ENCODE measurements around the gene GGT5. TPM values are rescaled to one million over a fixed set of nuclear protein-coding genes. Genes with fewer than 3 reads are reported as not detected.

The GGT5 gene
- total and polyA plus RNA-seq, 4 donors: 6.3 to 35.0 (median 20.2) TPM

DNA sequence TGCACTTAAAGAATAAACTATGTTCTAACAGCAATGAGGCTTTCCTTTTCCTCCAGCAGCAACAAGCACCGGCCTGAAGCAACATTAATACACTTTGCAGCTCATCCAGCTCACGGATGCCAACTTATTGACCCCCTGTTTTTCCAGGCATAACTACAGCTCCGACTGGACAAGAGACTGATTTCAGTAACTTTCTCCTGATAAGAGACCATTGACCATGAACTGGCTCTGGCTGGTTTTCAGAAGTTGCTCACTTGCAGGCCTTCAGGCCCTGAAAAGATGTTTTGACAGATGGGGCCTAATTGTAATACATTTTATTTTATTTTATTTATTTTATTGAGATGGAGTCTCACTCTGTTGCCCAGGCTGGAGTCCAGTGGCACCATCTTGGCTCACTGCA lies 27.5 kb downstream of the GGT5 start:
- Histone ChIP-seq H3K27ac (ENCODE audit: low read depth in 1 of 2, low read length in 2 of 2) (no peak overlapping the region), H3K4me1 (ENCODE audit: control insufficient read depth in 4 of 4, insufficient read depth in 4 of 4, low read length in 3 of 4) (no peaks in the 10 kb centered on the region), H3K9ac (ENCODE audit: low read depth in 1 of 2, low read length in 2 of 2) (no peak overlapping the region), H3K36me3 (ENCODE audit: control insufficient read depth in 4 of 4, insufficient read depth in 3 of 4, low read depth in 1 of 4, low read length in 3 of 4) (no peaks in the 10 kb centered on the region), H3K27me3 (ENCODE audit: control insufficient read depth in 4 of 4, insufficient read depth in 4 of 4, low read length in 3 of 4) (no peaks in the 10 kb centered on the region), H3K9me3 (ENCODE audit: control insufficient read depth in 4 of 4, low read length in 3 of 4) (no peaks in the 10 kb centered on the region), H3K4me3 (ENCODE audit: low read depth in 1 of 3, low read length in 3 of 3) (no peak overlapping the region)
- 78% methylated on average over 3 of the region's 3 CpGs for WGBS
- no peak for TF ChIP-seq HNF4A (conservative IDR thresholded peaks at IDR 0.05)
- TF ChIP-seq CTCF (IDR thresholded peaks at IDR 0.05; ENCODE audit: low read depth, low read length, missing input control): no peak
- no peak for TF ChIP-seq TAF1 (conservative IDR thresholded peaks at IDR 0.05)
- TF ChIP-seq, protein P1, sequence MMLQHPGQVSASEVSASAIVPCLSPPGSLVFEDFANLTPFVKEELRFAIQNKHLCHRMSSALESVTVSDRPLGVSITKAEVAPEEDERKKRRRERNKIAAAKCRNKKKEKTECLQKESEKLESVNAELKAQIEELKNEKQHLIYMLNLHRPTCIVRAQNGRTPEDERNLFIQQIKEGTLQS (IDR thresholded peaks at IDR 0.05): no peak
- no peak for TF ChIP-seq FOXA1 (IDR thresholded peaks at IDR 0.05)
- TF ChIP-seq FOXA2 (IDR thresholded peaks at IDR 0.05): no peak
- no peak for TF ChIP-seq NR2F2 (IDR thresholded peaks at IDR 0.05)
- no peak for TF ChIP-seq EGR1 (IDR thresholded peaks at IDR 0.05; ENCODE audit: low read depth in 2 of 2)
- TF ChIP-seq RXRA (IDR thresholded peaks at IDR 0.05): no peak
- TF ChIP-seq RAD21 (IDR thresholded peaks at IDR 0.05): no peak
- TF ChIP-seq, protein P2, sequence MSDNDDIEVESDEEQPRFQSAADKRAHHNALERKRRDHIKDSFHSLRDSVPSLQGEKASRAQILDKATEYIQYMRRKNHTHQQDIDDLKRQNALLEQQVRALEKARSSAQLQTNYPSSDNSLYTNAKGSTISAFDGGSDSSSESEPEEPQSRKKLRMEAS (IDR thresholded peaks at IDR 0.05): no peak
- TF ChIP-seq SP1 (IDR thresholded peaks at IDR 0.05): no peak
- DNase-seq (ENCODE audit: low spot score): no peak

DNA sequence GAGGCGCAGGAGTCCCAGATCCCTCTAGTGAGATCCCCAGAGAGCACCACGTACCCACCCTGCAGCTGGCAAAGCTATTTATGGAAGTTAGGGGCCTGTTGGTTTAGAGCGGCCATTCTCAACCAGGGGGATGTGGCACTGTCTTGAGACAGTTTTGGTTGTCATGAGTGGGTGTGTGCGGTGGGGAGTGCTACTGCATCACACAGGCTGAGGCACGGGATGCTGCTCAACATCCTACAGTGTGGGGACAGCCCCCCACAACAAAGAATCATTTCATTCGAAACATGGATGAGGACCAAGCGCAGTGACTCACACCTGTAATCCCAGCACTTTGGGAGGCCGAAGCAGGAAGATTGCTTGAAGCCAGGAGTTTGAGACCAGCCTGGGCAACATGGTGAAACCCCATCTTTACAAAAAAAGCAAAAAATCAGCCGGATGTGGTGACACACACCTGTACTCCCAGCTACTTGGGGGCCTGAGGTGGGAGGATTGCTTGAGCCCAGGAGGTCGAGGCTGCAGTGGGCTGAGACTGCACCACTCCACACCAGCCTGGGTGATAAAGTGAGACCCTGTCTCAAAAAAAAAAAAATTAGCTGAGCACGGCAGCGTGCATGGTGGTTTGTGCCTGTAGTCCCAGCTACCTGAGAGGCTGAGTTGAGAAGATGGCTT lies 28.2 kb downstream of the GGT5 start:
- no peak for DNase-seq (ENCODE audit: low spot score)
- Histone ChIP-seq H3K27me3 (ENCODE audit: control insufficient read depth in 4 of 4, insufficient read depth in 4 of 4, low read length in 3 of 4) (no peaks in the 10 kb centered on the region), H3K9me3 (ENCODE audit: control insufficient read depth in 4 of 4, low read length in 3 of 4) (no peaks in the 10 kb centered on the region), H3K9ac (ENCODE audit: low read depth in 1 of 2, low read length in 2 of 2) (no peak overlapping the region), H3K27ac (ENCODE audit: low read depth in 1 of 2, low read length in 2 of 2) (no peak overlapping the region), H3K4me1 (ENCODE audit: control insufficient read depth in 4 of 4, insufficient read depth in 4 of 4, low read length in 3 of 4) (no peaks in the 10 kb centered on the region), H3K36me3 (ENCODE audit: control insufficient read depth in 4 of 4, insufficient read depth in 3 of 4, low read depth in 1 of 4, low read length in 3 of 4) (no peaks in the 10 kb centered on the region), H3K4me3 (ENCODE audit: low read depth in 1 of 3, low read length in 3 of 3) (no peak overlapping the region)
- no peak for TF ChIP-seq TAF1 (conservative IDR thresholded peaks at IDR 0.05)
- TF ChIP-seq, protein P3, sequence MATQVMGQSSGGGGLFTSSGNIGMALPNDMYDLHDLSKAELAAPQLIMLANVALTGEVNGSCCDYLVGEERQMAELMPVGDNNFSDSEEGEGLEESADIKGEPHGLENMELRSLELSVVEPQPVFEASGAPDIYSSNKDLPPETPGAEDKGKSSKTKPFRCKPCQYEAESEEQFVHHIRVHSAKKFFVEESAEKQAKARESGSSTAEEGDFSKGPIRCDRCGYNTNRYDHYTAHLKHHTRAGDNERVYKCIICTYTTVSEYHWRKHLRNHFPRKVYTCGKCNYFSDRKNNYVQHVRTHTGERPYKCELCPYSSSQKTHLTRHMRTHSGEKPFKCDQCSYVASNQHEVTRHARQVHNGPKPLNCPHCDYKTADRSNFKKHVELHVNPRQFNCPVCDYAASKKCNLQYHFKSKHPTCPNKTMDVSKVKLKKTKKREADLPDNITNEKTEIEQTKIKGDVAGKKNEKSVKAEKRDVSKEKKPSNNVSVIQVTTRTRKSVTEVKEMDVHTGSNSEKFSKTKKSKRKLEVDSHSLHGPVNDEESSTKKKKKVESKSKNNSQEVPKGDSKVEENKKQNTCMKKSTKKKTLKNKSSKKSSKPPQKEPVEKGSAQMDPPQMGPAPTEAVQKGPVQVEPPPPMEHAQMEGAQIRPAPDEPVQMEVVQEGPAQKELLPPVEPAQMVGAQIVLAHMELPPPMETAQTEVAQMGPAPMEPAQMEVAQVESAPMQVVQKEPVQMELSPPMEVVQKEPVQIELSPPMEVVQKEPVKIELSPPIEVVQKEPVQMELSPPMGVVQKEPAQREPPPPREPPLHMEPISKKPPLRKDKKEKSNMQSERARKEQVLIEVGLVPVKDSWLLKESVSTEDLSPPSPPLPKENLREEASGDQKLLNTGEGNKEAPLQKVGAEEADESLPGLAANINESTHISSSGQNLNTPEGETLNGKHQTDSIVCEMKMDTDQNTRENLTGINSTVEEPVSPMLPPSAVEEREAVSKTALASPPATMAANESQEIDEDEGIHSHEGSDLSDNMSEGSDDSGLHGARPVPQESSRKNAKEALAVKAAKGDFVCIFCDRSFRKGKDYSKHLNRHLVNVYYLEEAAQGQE (IDR thresholded peaks at IDR 0.05): no peak
- WGBS: 93% methylated on average over 12 of the region's 12 CpGs

All from liver (tissue), 9 donors.